Panc1 (cell line): ENCODE results near the gene GLS.

Source experiments
- POLR2AphosphoS5 ChIP-seq: IDR thresholded peaks from 2 replicates; pipeline ENCODE4 v1.6.1; 2012; ENCODE audit warnings: mild to moderate bottlenecking, low read depth, low read length, moderate library complexity
- SIN3A ChIP-seq: IDR thresholded peaks from 2 replicates; pipeline ENCODE4 v1.6.1; 2012; ENCODE audit warnings: low read depth, mild to moderate bottlenecking, low read length, moderate library complexity, borderline replicate concordance; ENCODE audit not compliant: insufficient read depth
- TCF7L2 ChIP-seq: IDR thresholded peaks from 2 replicates; pipeline ENCODE4 v1.6.1; 2011; ENCODE audit warnings: mild to moderate bottlenecking, low read depth, low read length, inconsistent platforms
- TF ChIP-seq, protein P1 (sequence below), 2 experiments: IDR thresholded peaks; 2 replicates each; pipeline ENCODE4 v1.6.1; 2011 to 2012; ENCODE audit warnings: low read depth in 2 of 2, control low read depth in 1 of 2, low read length in 1 of 2, mild to moderate bottlenecking in 1 of 2, moderate library complexity in 1 of 2; ENCODE audit not compliant: insufficient read depth in 1 of 2
- TF ChIP-seq, protein P2 (sequence below): fragments of 450-650 bp; IDR thresholded peaks from 2 replicates; pipeline ENCODE4 v1.5.1; 2017; ENCODE audit warnings: mild to moderate bottlenecking

GRCh38 chr2:190970873-190971506 lies 90.4 kb downstream of the GLS start:
- TF ChIP-seq, protein P1, sequence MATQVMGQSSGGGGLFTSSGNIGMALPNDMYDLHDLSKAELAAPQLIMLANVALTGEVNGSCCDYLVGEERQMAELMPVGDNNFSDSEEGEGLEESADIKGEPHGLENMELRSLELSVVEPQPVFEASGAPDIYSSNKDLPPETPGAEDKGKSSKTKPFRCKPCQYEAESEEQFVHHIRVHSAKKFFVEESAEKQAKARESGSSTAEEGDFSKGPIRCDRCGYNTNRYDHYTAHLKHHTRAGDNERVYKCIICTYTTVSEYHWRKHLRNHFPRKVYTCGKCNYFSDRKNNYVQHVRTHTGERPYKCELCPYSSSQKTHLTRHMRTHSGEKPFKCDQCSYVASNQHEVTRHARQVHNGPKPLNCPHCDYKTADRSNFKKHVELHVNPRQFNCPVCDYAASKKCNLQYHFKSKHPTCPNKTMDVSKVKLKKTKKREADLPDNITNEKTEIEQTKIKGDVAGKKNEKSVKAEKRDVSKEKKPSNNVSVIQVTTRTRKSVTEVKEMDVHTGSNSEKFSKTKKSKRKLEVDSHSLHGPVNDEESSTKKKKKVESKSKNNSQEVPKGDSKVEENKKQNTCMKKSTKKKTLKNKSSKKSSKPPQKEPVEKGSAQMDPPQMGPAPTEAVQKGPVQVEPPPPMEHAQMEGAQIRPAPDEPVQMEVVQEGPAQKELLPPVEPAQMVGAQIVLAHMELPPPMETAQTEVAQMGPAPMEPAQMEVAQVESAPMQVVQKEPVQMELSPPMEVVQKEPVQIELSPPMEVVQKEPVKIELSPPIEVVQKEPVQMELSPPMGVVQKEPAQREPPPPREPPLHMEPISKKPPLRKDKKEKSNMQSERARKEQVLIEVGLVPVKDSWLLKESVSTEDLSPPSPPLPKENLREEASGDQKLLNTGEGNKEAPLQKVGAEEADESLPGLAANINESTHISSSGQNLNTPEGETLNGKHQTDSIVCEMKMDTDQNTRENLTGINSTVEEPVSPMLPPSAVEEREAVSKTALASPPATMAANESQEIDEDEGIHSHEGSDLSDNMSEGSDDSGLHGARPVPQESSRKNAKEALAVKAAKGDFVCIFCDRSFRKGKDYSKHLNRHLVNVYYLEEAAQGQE (IDR thresholded peaks at IDR 0.05; ENCODE audit: insufficient read depth in 1 of 2, low read depth in 2 of 2, low read length in 1 of 2), result no peak
- TF ChIP-seq, protein P2, sequence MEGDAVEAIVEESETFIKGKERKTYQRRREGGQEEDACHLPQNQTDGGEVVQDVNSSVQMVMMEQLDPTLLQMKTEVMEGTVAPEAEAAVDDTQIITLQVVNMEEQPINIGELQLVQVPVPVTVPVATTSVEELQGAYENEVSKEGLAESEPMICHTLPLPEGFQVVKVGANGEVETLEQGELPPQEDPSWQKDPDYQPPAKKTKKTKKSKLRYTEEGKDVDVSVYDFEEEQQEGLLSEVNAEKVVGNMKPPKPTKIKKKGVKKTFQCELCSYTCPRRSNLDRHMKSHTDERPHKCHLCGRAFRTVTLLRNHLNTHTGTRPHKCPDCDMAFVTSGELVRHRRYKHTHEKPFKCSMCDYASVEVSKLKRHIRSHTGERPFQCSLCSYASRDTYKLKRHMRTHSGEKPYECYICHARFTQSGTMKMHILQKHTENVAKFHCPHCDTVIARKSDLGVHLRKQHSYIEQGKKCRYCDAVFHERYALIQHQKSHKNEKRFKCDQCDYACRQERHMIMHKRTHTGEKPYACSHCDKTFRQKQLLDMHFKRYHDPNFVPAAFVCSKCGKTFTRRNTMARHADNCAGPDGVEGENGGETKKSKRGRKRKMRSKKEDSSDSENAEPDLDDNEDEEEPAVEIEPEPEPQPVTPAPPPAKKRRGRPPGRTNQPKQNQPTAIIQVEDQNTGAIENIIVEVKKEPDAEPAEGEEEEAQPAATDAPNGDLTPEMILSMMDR, result no peak
- TF ChIP-seq POLR2AphosphoS5, result no peak
- TF ChIP-seq SIN3A, result no peak
- no peak for TF ChIP-seq TCF7L2
